ENCODE data around the gene WDHD1. TPM values are rescaled to one million over a fixed set of nuclear protein-coding genes. Genes with fewer than 3 reads are reported as not detected.
"Not testable (repeated sequence)": the region's sequence is repeated elsewhere in the genome, so short reads cannot be mapped to it uniquely, and the experiment has no call there.

WDHD1 gene
- total RNA-seq, 1 experiment from 2014 or later: 27.5 TPM

DNA sequence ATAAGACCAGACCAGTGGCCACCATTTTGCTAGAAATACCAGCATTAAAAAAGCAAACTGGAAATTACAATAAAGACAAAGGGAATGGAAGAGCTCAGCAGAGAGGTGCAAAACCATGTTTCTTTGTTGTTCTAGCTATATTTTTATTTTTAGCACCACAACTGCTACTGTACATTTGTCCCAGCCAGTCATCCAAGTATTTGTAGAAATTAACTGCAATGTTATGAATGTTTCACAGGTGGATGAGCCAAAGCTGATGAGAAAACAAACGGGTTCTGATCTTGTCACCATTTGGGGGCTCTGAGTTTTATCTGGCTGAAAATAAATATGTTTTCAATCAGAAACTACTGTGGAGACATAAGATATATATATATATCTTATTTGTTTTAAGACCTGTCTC is 99.3 kb downstream of the WDHD1 start:
- BruUV-seq (replicated peaks): no TSS peak
- DNase-seq: no peak
- Histone ChIP-seq H3K9me3 (no peaks in the 10 kb centered on the region), H3K4me3 (ENCODE audit: low read depth, low read length) (no peak overlapping the region), H3K36me3 (ENCODE audit: control insufficient read depth, insufficient read depth, low read length) (no peaks in the 10 kb centered on the region), H3K27me3 (replicated peaks; ENCODE audit: control insufficient read depth, insufficient read depth, low read length) (no peaks in the 10 kb centered on the region), H3K4me1 (no peaks in the 10 kb centered on the region)
- no peaks in the 10 kb centered on the region for H3K9me3 Mint-ChIP-seq (ENCODE audit: unreplicated experiment)
- H3K4me1 Mint-ChIP-seq (ENCODE audit: low read depth, unreplicated experiment): no peaks in the 10 kb centered on the region
- no peaks in the 10 kb centered on the region for H3K36me3 Mint-ChIP-seq (ENCODE audit: insufficient read depth, unreplicated experiment)
- TF ChIP-seq, protein P1, sequence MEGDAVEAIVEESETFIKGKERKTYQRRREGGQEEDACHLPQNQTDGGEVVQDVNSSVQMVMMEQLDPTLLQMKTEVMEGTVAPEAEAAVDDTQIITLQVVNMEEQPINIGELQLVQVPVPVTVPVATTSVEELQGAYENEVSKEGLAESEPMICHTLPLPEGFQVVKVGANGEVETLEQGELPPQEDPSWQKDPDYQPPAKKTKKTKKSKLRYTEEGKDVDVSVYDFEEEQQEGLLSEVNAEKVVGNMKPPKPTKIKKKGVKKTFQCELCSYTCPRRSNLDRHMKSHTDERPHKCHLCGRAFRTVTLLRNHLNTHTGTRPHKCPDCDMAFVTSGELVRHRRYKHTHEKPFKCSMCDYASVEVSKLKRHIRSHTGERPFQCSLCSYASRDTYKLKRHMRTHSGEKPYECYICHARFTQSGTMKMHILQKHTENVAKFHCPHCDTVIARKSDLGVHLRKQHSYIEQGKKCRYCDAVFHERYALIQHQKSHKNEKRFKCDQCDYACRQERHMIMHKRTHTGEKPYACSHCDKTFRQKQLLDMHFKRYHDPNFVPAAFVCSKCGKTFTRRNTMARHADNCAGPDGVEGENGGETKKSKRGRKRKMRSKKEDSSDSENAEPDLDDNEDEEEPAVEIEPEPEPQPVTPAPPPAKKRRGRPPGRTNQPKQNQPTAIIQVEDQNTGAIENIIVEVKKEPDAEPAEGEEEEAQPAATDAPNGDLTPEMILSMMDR (IDR thresholded peaks at IDR 0.05; ENCODE audit: insufficient read depth in 1 of 2, low read depth in 1 of 2, low read length in 1 of 2, severe bottlenecking in 1 of 2, unreplicated experiment in 1 of 2): no peak
- intact Hi-C loops (cut with micrococcal nuclease; ENCODE audit: unreplicated experiment): no loop called here
- ChIA-PET CTCF (no interaction called here), POLR2A (no interaction called here)
- no peak overlapping the region for H3K4me3 Mint-ChIP-seq (ENCODE audit: unreplicated experiment)
- no peaks in the 10 kb centered on the region for H3K27me3 Mint-ChIP-seq (ENCODE audit: insufficient read depth, unreplicated experiment)
- H3K27ac Mint-ChIP-seq (ENCODE audit: unreplicated experiment): no peak overlapping the region

DNA sequence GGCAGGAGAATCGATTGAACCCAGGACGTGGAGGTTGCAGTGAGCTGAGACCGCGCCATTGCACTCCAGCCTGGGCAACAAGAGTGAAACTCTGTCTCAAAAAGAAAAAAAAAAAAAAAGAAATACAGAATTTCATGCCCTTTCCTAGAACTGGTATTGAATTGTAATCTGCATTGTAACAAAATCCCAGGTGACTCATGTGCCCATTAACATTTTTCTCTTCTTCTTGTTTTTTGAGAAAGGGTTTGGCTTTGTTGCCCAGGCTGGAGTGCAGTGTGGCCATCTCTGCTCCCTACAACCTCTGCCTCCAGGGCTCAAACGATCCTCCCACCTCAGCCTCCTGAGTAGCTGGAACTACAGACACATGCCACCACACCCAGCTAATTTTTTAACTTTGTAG is 100.3 kb downstream of the WDHD1 start:
- H3K27me3 Mint-ChIP-seq (ENCODE audit: insufficient read depth, unreplicated experiment); intact Hi-C loops (cut with micrococcal nuclease; ENCODE audit: unreplicated experiment); H3K4me1 Mint-ChIP-seq (ENCODE audit: low read depth, unreplicated experiment); H3K36me3 ChIP-seq (ENCODE audit: control insufficient read depth, insufficient read depth, low read length); H3K4me3 ChIP-seq (ENCODE audit: low read depth, low read length); H3K27me3 ChIP-seq (replicated peaks; ENCODE audit: control insufficient read depth, insufficient read depth, low read length); H3K9me3 ChIP-seq; H3K27ac Mint-ChIP-seq (ENCODE audit: unreplicated experiment); BruUV-seq (replicated peaks); H3K4me1 ChIP-seq; H3K9me3 Mint-ChIP-seq (ENCODE audit: unreplicated experiment); H3K36me3 Mint-ChIP-seq (ENCODE audit: insufficient read depth, unreplicated experiment); H3K4me3 Mint-ChIP-seq (ENCODE audit: unreplicated experiment); POLR2A ChIA-PET; DNase-seq: not testable (repeated sequence)
- CTCF ChIA-PET: interaction anchor here (0.6 to 0.7 kb wide), 2 partner anchors 290 to 1912 kb away, joined by 3 read pairs; no protein-coding TSS in a partner anchor

DNA sequence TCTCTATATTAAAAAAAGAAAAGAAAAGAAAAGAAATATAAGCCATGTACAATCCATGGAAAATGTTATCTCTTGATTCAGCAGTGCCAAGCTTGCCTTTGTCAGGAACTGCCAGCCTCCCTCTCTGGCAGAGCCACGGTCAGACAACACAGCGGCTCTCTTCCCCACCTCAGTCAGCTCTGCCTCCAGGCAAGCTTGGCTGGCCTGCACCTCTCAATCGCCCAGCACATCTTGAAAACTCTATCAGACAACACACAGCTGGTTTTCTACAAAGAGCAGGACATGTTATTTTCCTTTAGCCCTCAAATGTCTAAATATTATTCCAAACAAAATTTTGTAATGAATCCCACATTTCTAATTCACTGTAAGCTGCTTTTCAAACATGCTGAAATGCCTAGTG is 104.3 kb downstream of the WDHD1 start:
- no peaks in the 10 kb centered on the region for H3K36me3 Mint-ChIP-seq (ENCODE audit: insufficient read depth, unreplicated experiment)
- BruUV-seq (replicated peaks): no TSS peak
- DNase-seq: no peak
- Histone ChIP-seq H3K9me3 (no peaks in the 10 kb centered on the region), H3K27me3 (replicated peaks; ENCODE audit: control insufficient read depth, insufficient read depth, low read length) (no peaks in the 10 kb centered on the region), H3K4me1 (no peaks in the 10 kb centered on the region), H3K4me3 (ENCODE audit: low read depth, low read length) (no peak overlapping the region), H3K36me3 (ENCODE audit: control insufficient read depth, insufficient read depth, low read length) (no peaks in the 10 kb centered on the region)
- no peak overlapping the region for H3K27ac Mint-ChIP-seq (ENCODE audit: unreplicated experiment)
- H3K4me1 Mint-ChIP-seq (ENCODE audit: low read depth, unreplicated experiment): no peaks in the 10 kb centered on the region
- intact Hi-C loops (cut with micrococcal nuclease; ENCODE audit: unreplicated experiment): no loop called here
- CTCF ChIA-PET: no interaction called here
- POLR2A ChIA-PET: no interaction called here
- no peaks in the 10 kb centered on the region for H3K27me3 Mint-ChIP-seq (ENCODE audit: insufficient read depth, unreplicated experiment)
- H3K4me3 Mint-ChIP-seq (ENCODE audit: unreplicated experiment): no peak overlapping the region
- TF ChIP-seq, protein P1 (IDR thresholded peaks at IDR 0.05; ENCODE audit: insufficient read depth in 1 of 2, low read depth in 1 of 2, low read length in 1 of 2, severe bottlenecking in 1 of 2, unreplicated experiment in 1 of 2): no peak
- no peaks in the 10 kb centered on the region for H3K9me3 Mint-ChIP-seq (ENCODE audit: unreplicated experiment)

DNA sequence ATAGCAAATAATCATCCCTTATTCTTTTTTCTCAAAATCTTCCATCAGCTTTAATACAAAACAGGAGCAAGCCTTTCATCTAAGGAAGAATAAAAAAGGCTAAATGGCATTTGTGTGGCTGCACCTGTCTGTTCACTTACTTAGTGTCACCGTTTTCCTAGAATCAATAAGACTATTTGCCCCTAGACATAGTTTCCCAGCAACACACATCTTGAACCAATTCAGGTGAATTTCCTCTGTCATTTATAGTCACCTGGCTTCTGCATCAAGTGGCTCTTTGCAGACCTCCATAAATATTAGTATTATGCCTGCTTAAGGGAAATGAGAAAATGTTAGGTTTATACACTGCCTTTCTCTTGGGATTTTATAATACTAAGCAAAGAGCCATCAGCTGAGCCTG is 106.8 kb downstream of the WDHD1 start:
- POLR2A ChIA-PET: no interaction called here
- H3K27me3 ChIP-seq (replicated peaks; ENCODE audit: control insufficient read depth, insufficient read depth, low read length): no peaks in the 10 kb centered on the region
- CTCF ChIA-PET: no interaction called here
- no peak overlapping the region for H3K4me3 ChIP-seq (ENCODE audit: low read depth, low read length)
- no peaks in the 10 kb centered on the region for H3K9me3 ChIP-seq
- no peak for DNase-seq
- no peaks in the 10 kb centered on the region for H3K4me1 ChIP-seq
- TF ChIP-seq, protein P1 (IDR thresholded peaks at IDR 0.05; ENCODE audit: insufficient read depth in 1 of 2, low read depth in 1 of 2, low read length in 1 of 2, severe bottlenecking in 1 of 2, unreplicated experiment in 1 of 2): no peak
- H3K9me3 Mint-ChIP-seq (ENCODE audit: unreplicated experiment): no peaks in the 10 kb centered on the region
- intact Hi-C loops (cut with micrococcal nuclease; ENCODE audit: unreplicated experiment): no loop called here
- H3K27me3 Mint-ChIP-seq (ENCODE audit: insufficient read depth, unreplicated experiment): peaks cover 4% of the 10 kb centered on the region
- no peaks in the 10 kb centered on the region for H3K36me3 Mint-ChIP-seq (ENCODE audit: insufficient read depth, unreplicated experiment)
- no peak overlapping the region for H3K4me3 Mint-ChIP-seq (ENCODE audit: unreplicated experiment)
- no peak overlapping the region for H3K27ac Mint-ChIP-seq (ENCODE audit: unreplicated experiment)
- no peaks in the 10 kb centered on the region for H3K4me1 Mint-ChIP-seq (ENCODE audit: low read depth, unreplicated experiment)
- no TSS peak for BruUV-seq (replicated peaks)
- H3K36me3 ChIP-seq (ENCODE audit: control insufficient read depth, insufficient read depth, low read length): no peaks in the 10 kb centered on the region
